GM12892 (cell line): ENCODE data around the gene ARHGAP10.

ENCODE experiments used
- POLR2AphosphoS5 ChIP-seq: IDR thresholded peaks from 2 replicates; pipeline ENCODE4 v1.6.1; 2011; ENCODE audit warnings: low read depth, low read length, control low read depth
- TAF1 ChIP-seq: IDR thresholded peaks from 2 replicates; pipeline ENCODE4 v1.6.1; 2011; ENCODE audit warnings: low read depth, mild to moderate bottlenecking, control low read depth, low read length, borderline replicate concordance

DNA sequence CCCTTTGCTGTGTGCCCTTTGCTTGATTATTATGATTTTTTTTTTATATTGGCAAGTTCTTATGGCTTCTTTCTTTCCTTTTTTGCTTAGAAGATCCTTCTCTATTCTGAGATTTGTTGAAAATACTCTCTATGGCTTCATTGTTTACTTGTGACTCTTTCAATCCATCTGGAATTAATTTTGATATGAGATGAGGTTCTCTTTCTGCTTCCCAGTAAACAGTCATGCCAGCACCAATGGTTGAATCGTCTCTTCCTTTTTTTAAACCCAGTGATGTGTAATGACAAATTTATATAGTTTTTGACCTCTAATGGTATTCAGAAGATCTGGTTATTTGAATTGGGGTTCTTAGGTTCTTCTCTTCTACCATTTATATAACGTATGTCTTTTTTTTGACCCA lies 121.8 kb downstream of the ARHGAP10 start:
- no peak for TF ChIP-seq POLR2AphosphoS5
- no peak for TF ChIP-seq TAF1
